ENCODE results near the gene DNAJB2.

GRCh38 chr2:219282375-219282774, 3.2 kb downstream of the DNAJB2 start:
- no peak for TF ChIP-seq CTCF (IDR thresholded peaks at IDR 0.05)
- no peak for TF ChIP-seq POLR2AphosphoS5 (IDR thresholded peaks at IDR 0.05)

All from prostate gland (tissue), 2 donors.